ENCODE measurements around the gene MIOX.

The MIOX gene

DNA sequence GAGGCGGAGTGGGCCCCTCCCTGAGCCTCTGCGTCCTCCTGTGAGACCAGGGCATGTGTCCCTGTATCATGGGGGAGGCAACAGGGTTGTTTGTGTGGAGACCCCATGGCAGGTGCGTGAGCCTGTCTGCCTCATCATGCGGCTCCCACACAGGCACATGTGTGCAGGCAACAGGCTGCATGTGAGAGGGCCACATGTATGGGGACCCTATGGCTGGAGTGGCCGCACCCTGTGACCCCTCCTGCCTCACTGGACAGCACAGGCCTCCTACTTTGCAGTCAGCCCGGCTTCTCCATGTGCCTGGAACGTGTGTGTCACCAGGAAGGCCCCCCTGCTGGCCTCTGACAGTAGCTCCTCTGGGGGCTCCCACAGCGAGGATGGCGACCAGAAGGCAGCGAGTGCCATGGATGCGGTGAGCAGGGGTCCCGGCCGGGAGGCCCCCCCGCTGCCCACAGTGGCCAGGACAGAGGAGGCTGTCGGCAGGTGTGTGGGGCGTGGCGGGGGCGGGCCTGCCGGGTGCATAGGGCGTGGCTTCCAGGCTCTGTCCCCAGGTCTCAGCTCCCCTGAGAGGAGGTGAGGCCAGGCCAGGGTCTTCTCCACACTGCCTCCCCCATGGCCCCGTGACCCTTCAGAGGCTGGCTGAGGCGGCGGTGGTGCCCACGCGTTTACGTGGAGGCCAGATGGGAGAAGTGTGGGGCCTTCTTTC lies 46.0 kb upstream of the MIOX start:
- peak overlapping the region; percentile 57 for H3K27ac ChIP-seq
- no peak for DNase-seq (ENCODE audit: low spot score)
- ChIA-PET POLR2A (ENCODE audit: low non-redundant PET) (no interaction called here), CTCF (interaction anchor here (0.7 kb wide), 1 partner anchor 179 kb away, joined by 3 read pairs; the partner anchor contains the start of gene MAPK12)
- TF ChIP-seq, protein P1, sequence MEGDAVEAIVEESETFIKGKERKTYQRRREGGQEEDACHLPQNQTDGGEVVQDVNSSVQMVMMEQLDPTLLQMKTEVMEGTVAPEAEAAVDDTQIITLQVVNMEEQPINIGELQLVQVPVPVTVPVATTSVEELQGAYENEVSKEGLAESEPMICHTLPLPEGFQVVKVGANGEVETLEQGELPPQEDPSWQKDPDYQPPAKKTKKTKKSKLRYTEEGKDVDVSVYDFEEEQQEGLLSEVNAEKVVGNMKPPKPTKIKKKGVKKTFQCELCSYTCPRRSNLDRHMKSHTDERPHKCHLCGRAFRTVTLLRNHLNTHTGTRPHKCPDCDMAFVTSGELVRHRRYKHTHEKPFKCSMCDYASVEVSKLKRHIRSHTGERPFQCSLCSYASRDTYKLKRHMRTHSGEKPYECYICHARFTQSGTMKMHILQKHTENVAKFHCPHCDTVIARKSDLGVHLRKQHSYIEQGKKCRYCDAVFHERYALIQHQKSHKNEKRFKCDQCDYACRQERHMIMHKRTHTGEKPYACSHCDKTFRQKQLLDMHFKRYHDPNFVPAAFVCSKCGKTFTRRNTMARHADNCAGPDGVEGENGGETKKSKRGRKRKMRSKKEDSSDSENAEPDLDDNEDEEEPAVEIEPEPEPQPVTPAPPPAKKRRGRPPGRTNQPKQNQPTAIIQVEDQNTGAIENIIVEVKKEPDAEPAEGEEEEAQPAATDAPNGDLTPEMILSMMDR (conservative IDR thresholded peaks at IDR 0.05; ENCODE audit: low read depth) = no peak

DNA sequence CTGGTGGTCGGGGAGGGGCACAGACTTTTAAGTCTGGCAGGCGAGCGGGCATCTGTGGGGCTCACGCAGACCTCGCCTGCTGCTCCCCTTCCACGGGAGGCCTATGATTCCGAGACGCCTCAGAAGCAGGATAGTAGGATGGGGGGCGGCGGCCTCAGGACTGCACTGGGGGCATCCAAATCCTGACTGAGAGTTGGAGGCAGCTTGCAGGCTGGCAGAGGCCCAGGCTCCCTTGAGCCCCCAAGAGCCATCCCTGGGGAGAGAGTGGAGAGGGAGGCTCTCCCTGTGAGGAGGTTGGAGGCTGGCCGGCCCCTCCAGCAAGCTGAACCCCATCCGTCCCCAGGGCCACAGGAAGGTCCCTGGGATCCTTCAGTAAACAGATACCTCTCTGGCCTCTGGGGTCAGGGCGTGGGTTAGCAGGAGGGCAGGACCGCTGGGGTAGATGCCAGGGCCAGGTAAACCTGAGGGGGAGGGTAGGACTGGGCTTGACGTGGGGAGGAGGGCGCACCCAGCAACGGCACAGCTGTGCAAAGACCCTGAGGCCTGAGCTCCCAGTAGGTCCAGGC lies 45.1 kb upstream of the MIOX start:
- TF ChIP-seq, protein P1 (conservative IDR thresholded peaks at IDR 0.05; ENCODE audit: low read depth) = no peak
- CTCF ChIA-PET = interaction anchor here (0.7 kb wide), 1 partner anchor 180 kb away, joined by 3 read pairs; the partner anchor contains the start of gene MAPK12
- no peak for DNase-seq (ENCODE audit: low spot score)
- peak overlapping the region; percentile 57 for H3K27ac ChIP-seq
- POLR2A ChIA-PET (ENCODE audit: low non-redundant PET) = no interaction called here

DNA sequence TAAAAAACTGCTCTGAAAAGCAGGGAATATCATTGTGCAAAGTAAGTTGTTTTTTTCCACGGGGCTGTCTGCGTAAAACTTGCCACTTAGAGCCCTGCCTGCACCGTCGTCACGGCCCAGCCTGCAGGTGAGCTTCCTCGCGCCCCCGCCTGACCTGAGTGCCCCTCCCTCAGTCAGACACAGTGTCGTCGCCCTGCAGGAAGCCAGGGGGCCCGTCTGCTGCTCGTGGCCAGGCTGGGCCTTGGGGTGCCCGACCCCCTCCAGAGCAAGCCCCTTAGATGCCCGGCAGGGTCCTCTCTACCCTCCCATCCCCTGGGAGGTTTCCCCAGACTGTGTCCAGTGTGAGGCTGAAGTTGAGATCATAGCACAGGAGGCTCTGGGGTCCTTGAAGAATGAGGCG lies 43.5 kb upstream of the MIOX start:
- DNase-seq (ENCODE audit: low spot score) = no peak
- TF ChIP-seq, protein P1 (conservative IDR thresholded peaks at IDR 0.05; ENCODE audit: low read depth) = no peak
- ChIA-PET POLR2A (ENCODE audit: low non-redundant PET) (no interaction called here), CTCF (no interaction called here)
- peak overlapping the region; percentile 57 for H3K27ac ChIP-seq

DNA sequence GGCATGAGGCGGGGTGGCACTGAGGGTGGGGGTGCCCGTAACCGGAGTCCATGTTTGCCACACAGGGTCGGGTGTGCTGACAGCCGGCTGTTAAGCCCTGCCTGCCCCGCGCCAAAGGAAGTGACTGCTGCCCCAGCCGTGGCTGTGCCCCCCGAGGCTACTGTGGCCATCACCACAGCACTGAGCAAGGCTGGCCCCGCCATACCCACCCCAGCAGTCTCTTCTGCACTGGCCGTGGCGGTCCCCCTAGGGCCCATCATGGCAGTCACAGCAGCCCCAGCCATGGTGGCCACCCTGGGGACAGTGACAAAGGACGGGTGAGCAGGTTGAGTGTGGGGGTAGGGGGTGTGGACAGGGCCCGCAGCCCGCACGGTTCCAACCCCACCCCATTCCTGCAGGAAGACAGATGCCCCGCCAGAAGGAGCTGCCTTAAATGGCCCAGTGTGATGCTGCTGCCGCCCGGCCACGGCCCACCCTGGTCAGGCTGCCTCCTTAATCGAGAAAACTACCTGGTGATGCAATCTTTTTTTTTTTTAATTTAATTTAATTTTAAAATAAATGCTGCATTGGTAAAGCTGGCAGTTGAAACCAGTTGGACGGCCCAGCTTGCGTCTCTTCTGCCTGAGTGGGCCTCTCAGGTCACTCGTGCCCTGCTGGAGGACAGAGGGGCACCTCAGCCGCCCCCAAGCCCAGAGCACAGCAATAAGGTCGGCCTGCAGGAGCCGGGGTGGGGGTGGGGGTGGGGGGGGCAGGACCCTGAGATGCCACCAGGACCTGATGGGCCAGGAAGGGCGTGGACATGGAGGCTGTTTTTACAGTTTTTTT lies 42.6 kb upstream of the MIOX start:
- TF ChIP-seq, protein P1 (conservative IDR thresholded peaks at IDR 0.05; ENCODE audit: low read depth) = no peak
- POLR2A ChIA-PET (ENCODE audit: low non-redundant PET) = interaction anchor here (0.6 kb wide), 1 partner anchor 254 kb away, joined by 4 read pairs; no protein-coding TSS in a partner anchor
- CTCF ChIA-PET = no interaction called here
- H3K27ac ChIP-seq = peak overlapping the region; percentile 57
- DNase-seq (ENCODE audit: low spot score) = no peak

DNA sequence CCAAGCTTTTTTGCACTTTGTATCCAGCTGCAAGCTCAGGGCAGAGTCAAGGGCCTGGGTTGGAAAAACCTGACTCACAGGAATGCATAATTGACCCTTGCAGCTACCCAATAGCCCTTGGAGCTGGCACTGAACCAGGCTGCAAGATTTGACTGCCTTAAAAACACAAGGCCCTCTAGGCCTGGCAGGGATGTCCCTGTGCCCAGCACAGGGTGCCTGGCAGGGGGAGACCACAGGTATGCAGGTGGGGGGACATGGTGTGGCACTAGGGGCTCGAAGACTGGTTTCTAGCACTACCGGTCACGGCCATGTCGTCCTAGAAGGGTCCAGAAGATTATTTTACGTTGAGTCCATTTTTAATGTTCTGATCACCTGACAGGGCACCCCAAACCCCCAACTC lies 42.0 kb upstream of the MIOX start:
- TF ChIP-seq, protein P1 (conservative IDR thresholded peaks at IDR 0.05; ENCODE audit: low read depth) = no peak
- POLR2A ChIA-PET (ENCODE audit: low non-redundant PET) = interaction anchor here (0.6 kb wide), 1 partner anchor 254 kb away, joined by 4 read pairs; no protein-coding TSS in a partner anchor
- CTCF ChIA-PET = no interaction called here

More for the DNA sequence above, 42.0 kb upstream of the MIOX start:
- DNase-seq (ENCODE audit: low spot score) = no peak
- H3K27ac ChIP-seq = peak overlapping the region; percentile 57
